Activated CD4-positive, alpha-beta T cell treated with anti-CD3 and anti-CD28 coated beads, Interleukin-2, amount 50 U/mL, for 16 hours (primary cell): Measurements from ENCODE around the gene RPS16.

ENCODE experiments used
- DNase-seq: peaks from one replicate; pipeline ENCODE4 v3.0.0-alpha.2; 2020

Gene RPS16

GRCh38 chr19:39405958-39406655 lies 29.6 kb downstream of the RPS16 start:
- DNase-seq = peak; percentile 85

GRCh38 chr19:39405261-39405957 lies 30.3 kb downstream of the RPS16 start:
- DNase-seq = no peak

- peak; percentile 94 for DNase-seq
Measured at GRCh38 chr19:39403331-39404312, 32.1 kb downstream of the RPS16 start.

GRCh38 chr19:39402346-39403300 lies 33.1 kb downstream of the RPS16 start:
- peak; percentile 90 for DNase-seq

- peak; percentile 89 for DNase-seq
Measured at GRCh38 chr19:39401549-39402345, 34.0 kb downstream of the RPS16 start.

- DNase-seq = no peak
Measured at GRCh38 chr19:39401070-39401548, 34.6 kb downstream of the RPS16 start.

GRCh38 chr19:39400061-39400460 lies 35.7 kb downstream of the RPS16 start:
- no peak for DNase-seq

GRCh38 chr19:39399668-39400050 lies 36.1 kb downstream of the RPS16 start:
- DNase-seq = no peak

- peak; percentile 77 for DNase-seq
Measured at GRCh38 chr19:39398297-39398864, 37.4 kb downstream of the RPS16 start.

- DNase-seq = peak; percentile 93
Measured at GRCh38 chr19:39397360-39398296, 38.1 kb downstream of the RPS16 start.

GRCh38 chr19:39390751-39391437 lies 44.9 kb downstream of the RPS16 start, which contains the start of the genes MED29 and PAF1:
TSS of gene MED29 (plus strand) at chr19:39391378. CDS start at chr19:39391423, 45 bp downstream.
TSS of gene PAF1 (minus strand) at chr19:39391106. CDS start at chr19:39390864, 242 bp downstream.
- peak; percentile 100 for DNase-seq

GRCh38 chr19:39390451-39390750 lies 45.3 kb downstream of the RPS16 start:
- no peak for DNase-seq

GRCh38 chr19:39389631-39390414 lies 45.9 kb downstream of the RPS16 start:
- no peak for DNase-seq

- DNase-seq = no peak
Measured at GRCh38 chr19:39388657-39389056, 47.1 kb downstream of the RPS16 start.

GRCh38 chr19:39386557-39386956 lies 49.2 kb downstream of the RPS16 start:
- no peak for DNase-seq

- DNase-seq = no peak
Measured at GRCh38 chr19:39385629-39386411, 49.9 kb downstream of the RPS16 start.
